K562 (cell line): ENCODE measurements around the gene FGF22. TPM values are rescaled to one million over a fixed set of nuclear protein-coding genes. Genes with fewer than 3 reads are reported as not detected.

Source experiments
- ATAC-seq: fragments of 200-7000 bp; cut with Tn5 transposase; 3 replicates; pipeline ENCODE4 v1.9.1; 2020; ENCODE audit warnings: moderate library complexity
- BruUV-seq: library from RNA; stranded (reverse); fragments of 400-500 nt; replicated peaks from 2 replicates; lab custom pipeline; 2021; lab: Mats Ljungman, UMichigan
- CTCF ChIA-PET: fragments of 300-600 bp; formaldehyde crosslinking; extraction: SDS; loops from one replicate; lab custom pipeline; 2021; ENCODE audit warnings: low intra/inter-chr PET ratio; lab: Yijun Ruan, JAX
- POLR2A ChIA-PET: fragments of 300-600, 350-650 bp; sonication (Branson Sonifier 250); formaldehyde crosslinking; extraction: SDS; loops from one replicate; lab custom pipeline; 2021; ENCODE audit warnings: antibody characterized with exemption, inconsistent platforms; lab: Yijun Ruan, JAX
- DNase-seq, 4 experiments: peaks; one replicate each; pipeline versions ENCODE4 v3.0.0 to v3.0.0-alpha.2; 2011 to 2018; ENCODE audit warnings: low spot score in 3 of 4, mixed read lengths in 3 of 4; ENCODE audit errors: extremely low read depth in 1 of 4
- FAIRE-seq: peaks from 2 replicates; lab custom pipeline; 2011; peaks lifted over from hg19 to GRCh38; lab: Jason Lieb, UNC
- H2AFZ ChIP-seq: 2 replicates; pipeline ENCODE4 v1.6.0; 2011; ENCODE audit warnings: low read depth, low read length, control low read depth, inconsistent platforms
- H3K27ac ChIP-seq: fragments of 200-600 bp; 3 replicates; pipeline ENCODE4 v1.8.0; 2011; ENCODE audit warnings: low read depth, mild to moderate bottlenecking, control low read depth, inconsistent platforms, low read length, moderate library complexity, mixed read lengths; ENCODE audit errors: extremely low read depth
- H3K27me3 ChIP-seq, 2 experiments: fragments of 300-600 bp in 1 of 2; 2 replicates in 1 of 2; 3 replicates in 1 of 2; pipeline versions ENCODE4 v1.6.0 to v1.8.0; 2011; ENCODE audit warnings: inconsistent platforms in 2 of 2, low read length in 2 of 2, mild to moderate bottlenecking in 1 of 2, mixed read lengths in 1 of 2, moderate library complexity in 1 of 2; ENCODE audit not compliant: control insufficient read depth in 2 of 2, insufficient read depth in 2 of 2
- H3K36me3 ChIP-seq: fragments of 300-600 bp; 3 replicates; pipeline ENCODE4 v1.8.0; 2011; ENCODE audit warnings: mild to moderate bottlenecking, low read length, inconsistent platforms; ENCODE audit not compliant: control insufficient read depth, insufficient read depth
- H3K4me1 ChIP-seq, 2 experiments: fragments of 200-600 bp in 1 of 2; replicated peaks in 1 of 2; 2 replicates in 1 of 2; 3 replicates in 1 of 2; pipeline versions ENCODE4 v1.5.1 to v1.8.0; 2011; ENCODE audit warnings: inconsistent platforms in 2 of 2, low read length in 2 of 2, mild to moderate bottlenecking in 1 of 2, mixed read lengths in 1 of 2, moderate library complexity in 1 of 2; ENCODE audit not compliant: control insufficient read depth in 2 of 2, insufficient read depth in 2 of 2
- H3K4me2 ChIP-seq: 2 replicates; pipeline ENCODE4 v1.6.1; 2011; ENCODE audit warnings: low read length, control low read depth, inconsistent platforms, mixed read lengths; ENCODE audit not compliant: insufficient read depth
- H3K4me3 ChIP-seq: fragments of 200-600 bp; sonication (generic), shearing (Covaris generic); 2 replicates; pipeline ENCODE4 v1.5.1; 2016; ENCODE audit warnings: control low read depth, inconsistent platforms
- H3K79me2 ChIP-seq: fragments of 200-600 bp; 3 replicates; pipeline ENCODE4 v1.8.0; 2011; ENCODE audit warnings: low read length, inconsistent platforms; ENCODE audit not compliant: control insufficient read depth, insufficient read depth
- H3K9ac ChIP-seq, 2 experiments: 2 replicates each; pipeline versions ENCODE4 v1.6.0 to v1.6.1; 2011; ENCODE audit warnings: low read depth in 2 of 2, low read length in 2 of 2, control low read depth in 1 of 2, inconsistent platforms in 1 of 2, mild to moderate bottlenecking in 1 of 2, mixed read lengths in 1 of 2; ENCODE audit not compliant: insufficient read depth in 1 of 2
- H3K9me1 ChIP-seq: one replicate; pipeline ENCODE4 v1.6.0; 2011; ENCODE audit warnings: inconsistent platforms, mild to moderate bottlenecking, low read length, moderate library complexity; ENCODE audit not compliant: control insufficient read depth, insufficient read depth
- H3K9me3 ChIP-seq: replicated peaks from 2 replicates; pipeline ENCODE4 v1.5.1; 2011; ENCODE audit warnings: low read depth, low read length, inconsistent platforms; ENCODE audit not compliant: control insufficient read depth, insufficient read depth
- H4K20me1 ChIP-seq: replicated peaks from 2 replicates; pipeline ENCODE4 v1.6.1; 2011; ENCODE audit warnings: low read length, inconsistent platforms, mixed read lengths; ENCODE audit not compliant: control insufficient read depth, insufficient read depth
- BCOR ChIP-seq: fragments of 450-650 bp; IDR thresholded peaks from 2 replicates; pipeline ENCODE4 v1.6.1; 2016
- CREB5 ChIP-seq: fragments of 250-450 bp; sonication (Bioruptor Pico); IDR thresholded peaks from 2 replicates; pipeline ENCODE4 v1.5.0; 2020; ENCODE audit warnings: mild to moderate bottlenecking
- MTA2 ChIP-seq: fragments of 450-650 bp; IDR thresholded peaks from 2 replicates; pipeline ENCODE4 v1.6.1; 2016; ENCODE audit warnings: low read depth
- PATZ1 ChIP-seq: fragments of 250-450 bp; sonication (Bioruptor Pico); IDR thresholded peaks from 2 replicates; pipeline ENCODE4 v1.5.0; 2020; ENCODE audit warnings: mild to moderate bottlenecking, borderline replicate concordance
- POLR2G ChIP-seq: fragments of 200-400 bp; formaldehyde crosslinking; IDR thresholded peaks from 2 replicates; pipeline ENCODE4 v1.6.1; 2017; ENCODE audit warnings: low read depth, mild to moderate bottlenecking, antibody characterized with exemption, low read length, moderate library complexity
- SPI1 ChIP-seq: IDR thresholded peaks from 2 replicates; pipeline ENCODE4 v1.6.1; 2011; ENCODE audit warnings: low read depth, low read length, control low read depth, borderline replicate concordance
- SRSF3 ChIP-seq: fragments of 200-400 bp; formaldehyde crosslinking; IDR thresholded peaks from 2 replicates; pipeline ENCODE4 v1.6.1; 2016; ENCODE audit warnings: mild to moderate bottlenecking, low read length, moderate library complexity; ENCODE audit not compliant: insufficient read depth
- TGIF2 ChIP-seq: sonication (generic); formaldehyde crosslinking; IDR thresholded peaks from 2 replicates; pipeline ENCODE4 v1.8.1; 2022; ENCODE audit warnings: mild to moderate bottlenecking, missing genetic modification reagents, moderate library complexity
- ZNF318 ChIP-seq, 2 experiments: fragments of 450-650 bp; IDR thresholded peaks; 2 replicates each; pipeline ENCODE4 v1.6.1; 2016; ENCODE audit warnings: mild to moderate bottlenecking in 2 of 2, borderline replicate concordance in 1 of 2, low read depth in 1 of 2, moderate library complexity in 1 of 2
- ZNF436 ChIP-seq: fragments of 250-450, 450-650 bp; sonication (Bioruptor Pico); formaldehyde crosslinking; IDR thresholded peaks from 2 replicates; pipeline ENCODE4 v1.7.0; 2020; ENCODE audit warnings: mild to moderate bottlenecking
- WGBS: fragments of 100-300 bp; shearing (Covaris generic); methylation state at CpG from one replicate; pipeline ENCODE4 v1.1.6; 2016; ENCODE audit warnings: low coverage, mixed read lengths; ENCODE audit not compliant: insufficient coverage; ENCODE audit errors: missing lambda C conversion rate; 5-methylcytosine and 5-hydroxymethylcytosine counted together
- in situ Hi-C: fragments of 300-500 bp; cut with MboI; formaldehyde crosslinking; loops from 4 replicates; pipeline ENCODE4 v1.15.0; 2018; ENCODE audit warnings: inconsistent platforms, mixed read lengths
- intact Hi-C: fragments of 100-400 bp; cut with micrococcal nuclease; formaldehyde crosslinking; loops from 2 replicates; pipeline ENCODE4 v1.14.2; 2022
- polyA plus RNA-seq, 8 experiments: library from polyadenylated mRNA; depleted of rRNA in 4 of 8; stranded (reverse) in 5 of 8; unstranded in 3 of 8; fragments of >200 nt; fragmentation: Nextera tagmentation in 2 of 8; fragmentation: Illumina TruSeq in 1 of 8; extraction: Ambion mirVana in 2 of 8; extraction: Trizol in 1 of 8; gene quantifications; 2 replicates each; pipeline versions ENCODE4 v1.2.1 to v1.2.3, GENCODE V29; 2011 to 2014; ENCODE audit warnings: inconsistent platforms in 1 of 8, missing spikeins in 1 of 8
- total RNA-seq, 7 experiments: library from RNA; depleted of rRNA in 6 of 7; stranded (reverse); fragments of >200 nt in 6 of 7; fragmentation: Illumina TruSeq in 2 of 7; extraction: Trizol in 2 of 7; gene quantifications; 2 replicates each; pipeline versions ENCODE4 v1.2.1 to v1.2.3, GENCODE V29; 2011 to 2021; ENCODE audit warnings: low replicate concordance in 1 of 7

Gene FGF22
- total and polyA plus RNA-seq, 9 of the 15 experiments (the other 6 are each of a cell fraction or from before 2014, with no cell fraction given) = 0.14 to 2.2 (median 0.86) TPM; not detected in 4

GRCh38 chr19:687569-688166 is 48.0 kb downstream of the FGF22 start:
- Histone ChIP-seq H4K20me1 (no peaks in the 10 kb centered on the region), H3K9me1 (no peaks in the 10 kb centered on the region), H3K36me3 (no peaks in the 10 kb centered on the region), H3K79me2 (no peaks in the 10 kb centered on the region), H3K9ac (no peak overlapping the region), H3K4me1 (peaks cover 0 to 38% of the 10 kb centered on the region in 2 experiments; a peak in 2 of 5 replicates), H3K4me3 (no peak overlapping the region), H3K27me3 (no peaks in the 10 kb centered on the region), H3K9me3 (no peaks in the 10 kb centered on the region), H2AFZ (no peak overlapping the region), H3K4me2 (no peak overlapping the region), H3K27ac (no peak overlapping the region)
- DNase-seq = no peak
- ChIA-PET CTCF (no interaction called here), POLR2A (no interaction called here)
- FAIRE-seq = no peak
- in situ Hi-C loops (no loop called here), intact Hi-C loops (no loop called here)
- 38% methylated on average over 11 of the region's 11 CpGs for WGBS
- BruUV-seq = no TSS peak
- no peak for ATAC-seq
- TF ChIP-seq MTA2 = no peak
- no peak for TF ChIP-seq CREB5 (CRISPR knock-in tag)
- TF ChIP-seq SRSF3 = no peak
- no peak for TF ChIP-seq PATZ1 (CRISPR knock-in tag)
- TF ChIP-seq BCOR = peak; percentile 16; the same call in 1 of the 2 replicates
- TF ChIP-seq TGIF2 (CRISPR knock-in tag) = no peak
- no peak for TF ChIP-seq POLR2G
- TF ChIP-seq ZNF318 (IDR thresholded peaks at IDR 0.05; ENCODE audit: borderline replicate concordance in 1 of 2, low read depth in 1 of 2) = no peak
- 0 out of 2 replicates have a peak, but pooled peaks have one; percentile 27 for TF ChIP-seq ZNF436 (CRISPR knock-in tag)
- TF ChIP-seq SPI1 = no peak
